Subcutaneous adipose tissue (tissue), 4 donors: ENCODE data around the gene MAPK9. TPM values are rescaled to one million over a fixed set of nuclear protein-coding genes. Genes with fewer than 3 reads are reported as not detected.

Experiments
- total RNA-seq, 4 donors: library from RNA; depleted of rRNA; stranded (reverse); fragments of >200 nt; gene quantifications; one replicate each; pipeline ENCODE4 v1.1.0, GENCODE V29; 2016
- TF ChIP-seq, protein P1 (sequence below): fragments of 450-650 bp; IDR thresholded peaks from one replicate; pipeline ENCODE4 v1.5.1; 2016; ENCODE audit warnings: low read depth, mild to moderate bottlenecking, control low read depth, antibody characterized with exemption, moderate library complexity

The MAPK9 gene
- total RNA-seq, 4 donors from 2014 or later: 23.7 to 34.7 (median 25.7) TPM

DNA sequence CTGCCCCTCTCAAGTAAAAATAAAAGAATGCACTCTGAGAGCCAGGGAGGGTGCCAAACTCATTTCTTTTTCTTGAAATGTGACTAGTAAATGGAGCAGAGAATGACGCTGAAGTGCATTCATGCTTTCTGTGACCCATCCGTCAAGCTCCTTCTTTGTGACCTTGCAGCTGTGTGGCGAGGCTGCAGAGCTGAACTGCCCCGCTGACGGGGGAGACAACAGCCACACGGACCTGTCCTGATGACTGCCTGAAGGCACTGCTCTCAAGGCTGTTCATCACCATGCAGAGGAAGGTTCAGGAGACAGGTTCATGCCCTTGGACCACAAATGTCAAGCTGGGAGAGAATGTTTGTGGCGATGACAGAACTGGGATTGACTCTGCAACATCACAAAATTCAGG is 61.9 kb downstream of the MAPK9 start:
- TF ChIP-seq, protein P1, sequence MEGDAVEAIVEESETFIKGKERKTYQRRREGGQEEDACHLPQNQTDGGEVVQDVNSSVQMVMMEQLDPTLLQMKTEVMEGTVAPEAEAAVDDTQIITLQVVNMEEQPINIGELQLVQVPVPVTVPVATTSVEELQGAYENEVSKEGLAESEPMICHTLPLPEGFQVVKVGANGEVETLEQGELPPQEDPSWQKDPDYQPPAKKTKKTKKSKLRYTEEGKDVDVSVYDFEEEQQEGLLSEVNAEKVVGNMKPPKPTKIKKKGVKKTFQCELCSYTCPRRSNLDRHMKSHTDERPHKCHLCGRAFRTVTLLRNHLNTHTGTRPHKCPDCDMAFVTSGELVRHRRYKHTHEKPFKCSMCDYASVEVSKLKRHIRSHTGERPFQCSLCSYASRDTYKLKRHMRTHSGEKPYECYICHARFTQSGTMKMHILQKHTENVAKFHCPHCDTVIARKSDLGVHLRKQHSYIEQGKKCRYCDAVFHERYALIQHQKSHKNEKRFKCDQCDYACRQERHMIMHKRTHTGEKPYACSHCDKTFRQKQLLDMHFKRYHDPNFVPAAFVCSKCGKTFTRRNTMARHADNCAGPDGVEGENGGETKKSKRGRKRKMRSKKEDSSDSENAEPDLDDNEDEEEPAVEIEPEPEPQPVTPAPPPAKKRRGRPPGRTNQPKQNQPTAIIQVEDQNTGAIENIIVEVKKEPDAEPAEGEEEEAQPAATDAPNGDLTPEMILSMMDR: no peak

DNA sequence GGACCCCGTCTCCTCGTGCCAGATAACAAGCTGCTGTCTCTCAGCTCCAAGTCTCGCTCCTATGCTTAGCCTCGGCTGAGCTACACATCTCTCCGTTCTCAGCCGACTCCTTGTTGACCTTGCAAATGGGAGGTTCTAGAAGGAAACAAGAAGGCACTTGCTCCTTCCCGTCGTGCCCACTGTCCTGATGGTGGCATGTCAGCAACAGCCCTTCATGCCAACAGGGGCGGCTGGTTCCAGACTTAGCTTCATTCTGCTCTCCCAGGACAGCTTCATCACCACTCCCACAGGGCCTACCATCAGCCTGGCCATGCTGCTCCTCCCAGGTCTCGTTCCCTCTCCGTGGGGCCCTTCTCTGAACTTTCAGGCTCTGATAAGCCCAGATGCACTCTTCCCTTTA is 69.8 kb downstream of the MAPK9 start:
- TF ChIP-seq, protein P1: no peak

DNA sequence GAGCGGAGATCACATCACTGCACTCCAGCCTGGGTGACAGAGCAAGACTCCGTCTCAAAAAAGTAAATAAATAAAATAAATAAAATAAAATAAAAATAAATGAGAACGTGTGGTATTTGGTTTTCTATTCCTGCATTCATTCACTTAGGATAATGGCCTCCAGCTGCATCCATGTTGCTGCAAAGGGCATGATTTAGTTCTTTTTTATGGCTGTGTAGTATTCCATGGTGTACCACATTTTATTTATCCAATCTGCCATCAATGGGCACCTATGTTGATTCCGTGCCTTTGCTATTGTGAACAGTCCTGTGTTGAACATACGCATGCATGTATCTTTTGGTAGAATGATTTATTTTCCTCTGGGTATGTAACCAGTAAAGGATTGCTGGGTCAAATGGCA is 74.1 kb downstream of the MAPK9 start:
- TF ChIP-seq, protein P1: no peak

DNA sequence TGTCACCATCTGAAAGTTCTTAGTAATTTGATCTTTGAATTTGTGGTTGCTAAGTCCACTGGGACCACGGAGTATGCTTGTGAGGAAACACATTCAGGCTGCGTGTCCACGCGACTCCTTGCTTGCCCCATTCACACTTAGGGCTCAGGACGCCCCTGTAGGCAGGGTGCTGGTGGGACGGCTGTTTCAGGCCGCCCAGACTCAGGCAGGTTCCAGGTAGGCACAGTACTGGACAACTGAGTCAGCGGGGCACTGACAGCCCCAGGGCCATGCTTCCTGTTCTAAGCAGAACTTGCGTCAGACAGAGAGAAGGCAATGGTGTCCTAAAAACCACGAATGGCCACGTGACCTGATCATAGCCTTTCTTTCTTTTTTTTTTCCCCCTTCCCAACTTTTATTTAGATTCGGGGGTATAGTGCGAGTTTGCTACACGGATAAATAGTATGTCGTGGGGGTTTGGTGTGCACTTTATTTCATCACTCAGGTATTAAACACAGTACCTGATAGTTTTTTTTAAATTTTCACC is 75.2 kb downstream of the MAPK9 start:
- TF ChIP-seq, protein P1: no peak

DNA sequence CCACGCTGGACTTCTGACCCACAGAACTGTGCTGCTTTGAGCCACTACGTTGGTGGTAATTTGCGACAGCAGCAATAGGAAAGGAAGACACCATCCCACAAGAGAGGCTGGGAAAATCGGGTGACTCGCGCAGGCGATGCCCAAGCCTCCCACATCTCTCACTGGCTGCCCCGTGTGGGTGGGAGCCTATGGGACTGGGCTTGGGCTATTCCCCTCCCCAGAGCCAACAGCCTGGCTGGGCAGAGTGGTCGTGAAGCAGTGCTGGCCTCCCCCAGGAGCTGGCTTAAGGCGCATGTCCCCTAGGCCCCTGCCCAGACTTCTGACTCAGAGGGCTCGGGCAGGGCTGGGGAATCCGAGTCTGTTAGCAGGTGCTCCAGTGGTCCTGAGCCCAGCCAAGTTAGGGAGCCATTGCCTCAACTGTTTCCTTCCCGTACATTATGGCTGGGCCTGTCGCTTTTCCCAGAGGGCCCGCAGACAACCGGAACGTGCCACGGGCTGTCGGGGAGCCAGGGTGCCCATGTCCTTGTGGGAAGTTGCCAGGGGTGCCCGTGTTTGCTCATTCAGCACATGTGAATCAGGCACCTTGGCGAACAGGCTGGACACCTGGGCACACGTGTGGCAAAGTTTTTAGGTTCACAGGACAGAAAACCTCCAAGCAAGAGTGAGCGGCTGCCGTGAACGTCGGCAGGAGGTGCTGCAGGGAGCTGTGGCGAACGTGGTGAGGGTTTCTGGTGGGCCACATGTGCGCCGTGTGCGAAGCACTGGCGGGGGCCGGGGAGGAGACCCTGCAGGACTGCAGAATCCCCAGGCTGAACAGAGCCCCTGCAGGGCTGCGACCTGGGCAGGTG is 75.9 kb downstream of the MAPK9 start:
- TF ChIP-seq, protein P1: no peak

DNA sequence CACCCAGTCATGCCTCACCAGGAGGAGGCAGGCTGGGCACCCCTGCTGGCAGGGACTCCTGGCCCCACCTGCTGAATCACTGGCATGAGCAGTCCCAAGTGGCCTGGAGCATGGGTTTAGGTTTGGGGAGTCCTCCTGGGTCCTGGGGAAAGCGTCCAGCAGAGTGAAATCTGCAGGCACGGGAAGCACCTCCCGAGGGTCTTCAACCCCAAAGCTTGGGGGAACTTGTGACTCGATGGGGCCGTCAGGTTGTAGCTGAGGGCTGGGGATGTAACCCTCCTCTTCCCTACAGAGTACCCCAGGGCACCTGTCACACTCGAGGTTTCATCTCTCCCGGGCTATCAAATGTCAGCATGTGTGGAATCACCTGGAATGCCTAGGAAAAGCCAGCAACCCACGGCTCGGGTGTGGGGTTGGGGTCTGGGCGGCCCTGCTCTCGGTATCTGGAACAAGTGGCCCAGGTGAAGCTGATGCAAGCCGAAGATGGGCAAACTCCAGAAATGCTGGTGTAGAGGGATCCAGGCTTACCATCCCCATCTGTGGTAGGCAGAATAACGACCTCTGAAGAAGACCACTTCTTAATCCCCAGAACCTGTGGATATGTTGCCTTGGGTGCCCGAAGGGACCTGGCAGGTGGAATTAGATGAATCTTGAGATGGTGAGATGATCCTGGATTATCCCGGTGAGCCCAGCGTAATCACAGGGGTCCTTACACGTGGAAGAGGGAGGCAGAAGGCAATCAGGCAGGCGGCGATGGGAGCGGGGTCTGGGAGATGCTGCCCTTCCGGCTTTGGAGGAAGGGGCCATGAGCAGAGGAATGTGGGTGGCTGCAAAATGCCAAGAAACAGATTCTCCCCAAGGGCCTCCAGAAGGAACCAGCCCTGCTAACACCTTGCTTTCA is 76.8 kb downstream of the MAPK9 start:
- TF ChIP-seq, protein P1: no peak
